ENCODE results near the gene ARHGEF1.
A peak's percentile ranks its signal among the peaks of the same experiment; 100 is the strongest.

Gene ARHGEF1

GRCh38 chr19:41915021-41915775, 32.2 kb downstream of the ARHGEF1 start:
- peaks cover 62% of the 10 kb centered on the region for H3K27me3 ChIP-seq (ENCODE audit: insufficient read depth, low read length)
- no peak for DNase-seq
- no peak overlapping the region for H3K18ac ChIP-seq (ENCODE audit: low read length)
- H3K23ac ChIP-seq (ENCODE audit: low read length) = no peak overlapping the region
- no peak overlapping the region for H4K12ac ChIP-seq (ENCODE audit: low read depth, low read length)
- no peaks in the 10 kb centered on the region for H3K79me2 ChIP-seq (ENCODE audit: control insufficient read depth, insufficient read depth, low read length, poor library complexity)
- peaks cover 35% of the 10 kb centered on the region for H3K9me3 ChIP-seq (ENCODE audit: insufficient read depth, low read depth, low read length)
- no peak overlapping the region for H3K4me3 ChIP-seq (ENCODE audit: low read depth, low read length)
- H4K8ac ChIP-seq (ENCODE audit: low read depth, low read length) = no peak overlapping the region
- no peak overlapping the region for H3K4me2 ChIP-seq (ENCODE audit: low read length)
- H3K4me1 ChIP-seq (ENCODE audit: control insufficient read depth in 1 of 2, insufficient read depth in 2 of 2, low read length in 2 of 2) = no peaks in the 10 kb centered on the region
- H3K9ac ChIP-seq (ENCODE audit: low read length) = no peak overlapping the region
- no peak overlapping the region for H2AFZ ChIP-seq (ENCODE audit: insufficient read depth, low read length, poor library complexity)
- H2BK12ac ChIP-seq (ENCODE audit: low read length) = no peak overlapping the region
- no peak overlapping the region for H3K4ac ChIP-seq (ENCODE audit: low read depth, low read length)
- H3K14ac ChIP-seq (ENCODE audit: low read length) = no peak overlapping the region
- no peak overlapping the region for H4K91ac ChIP-seq (ENCODE audit: low read depth, low read length)
- H2AK5ac ChIP-seq (ENCODE audit: low read length) = no peak overlapping the region
- no peaks in the 10 kb centered on the region for H3K79me1 ChIP-seq (ENCODE audit: low read length)
- no CpG with 5 or more reads among the region's 38 CpGs for WGBS (ENCODE audit: extremely low coverage, insufficient coverage, insufficient read length)
- no peak overlapping the region for H3K27ac ChIP-seq (ENCODE audit: low read depth, low read length)
- H3K36me3 ChIP-seq (ENCODE audit: control insufficient read depth in 1 of 2, insufficient read depth in 2 of 2, low read length in 2 of 2) = no peaks in the 10 kb centered on the region
- H2BK5ac ChIP-seq (ENCODE audit: low read depth, low read length, poor library complexity) = no peak overlapping the region
- no peak overlapping the region for H2BK120ac ChIP-seq (ENCODE audit: insufficient read depth, low read length, poor library complexity)

- no peak for DNase-seq
These were observed 32.9 kb downstream of the ARHGEF1 start for GRCh38 chr19:41915776-41916414.

GRCh38 chr19:41917676-41918075, 34.7 kb downstream of the ARHGEF1 start:
- Histone ChIP-seq H3K4me2 (ENCODE audit: low read length) (no peak overlapping the region), H2BK5ac (ENCODE audit: low read depth, low read length, poor library complexity) (no peak overlapping the region), H3K27me3 (ENCODE audit: insufficient read depth, low read length) (peaks cover 68% of the 10 kb centered on the region), H2BK12ac (ENCODE audit: low read length) (no peak overlapping the region), H3K4ac (ENCODE audit: low read depth, low read length) (no peak overlapping the region), H3K4me1 (ENCODE audit: control insufficient read depth in 1 of 2, insufficient read depth in 2 of 2, low read length in 2 of 2) (no peaks in the 10 kb centered on the region), H3K9ac (ENCODE audit: low read length) (no peak overlapping the region), H3K18ac (ENCODE audit: low read length) (no peak overlapping the region), H3K79me2 (ENCODE audit: control insufficient read depth, insufficient read depth, low read length, poor library complexity) (no peaks in the 10 kb centered on the region), H4K12ac (ENCODE audit: low read depth, low read length) (no peak overlapping the region), H3K23ac (ENCODE audit: low read length) (no peak overlapping the region), H4K91ac (ENCODE audit: low read depth, low read length) (no peak overlapping the region), H3K36me3 (ENCODE audit: control insufficient read depth in 1 of 2, insufficient read depth in 2 of 2, low read length in 2 of 2) (no peaks in the 10 kb centered on the region), H4K8ac (ENCODE audit: low read depth, low read length) (no peak overlapping the region), H2AFZ (ENCODE audit: insufficient read depth, low read length, poor library complexity) (no peak overlapping the region), H2AK5ac (ENCODE audit: low read length) (no peak overlapping the region), H3K79me1 (ENCODE audit: low read length) (no peaks in the 10 kb centered on the region), H3K27ac (ENCODE audit: low read depth, low read length) (no peak overlapping the region), H3K14ac (ENCODE audit: low read length) (no peak overlapping the region), H3K4me3 (ENCODE audit: low read depth, low read length) (no peak overlapping the region), H2BK120ac (ENCODE audit: insufficient read depth, low read length, poor library complexity) (no peak overlapping the region), H3K9me3 (ENCODE audit: insufficient read depth, low read depth, low read length) (peaks cover 36% of the 10 kb centered on the region)
- no peak for DNase-seq
- no CpG with 5 or more reads among the region's 12 CpGs for WGBS (ENCODE audit: extremely low coverage, insufficient coverage, insufficient read length)

More at GRCh38 chr19:41915776-41916414, 32.9 kb downstream of the ARHGEF1 start:
- H3K18ac ChIP-seq (ENCODE audit: low read length) = no peak overlapping the region
- H3K27ac ChIP-seq (ENCODE audit: low read depth, low read length) = no peak overlapping the region
- H3K79me1 ChIP-seq (ENCODE audit: low read length) = no peaks in the 10 kb centered on the region
- H2AK5ac ChIP-seq (ENCODE audit: low read length) = no peak overlapping the region
- no peak overlapping the region for H4K91ac ChIP-seq (ENCODE audit: low read depth, low read length)
- no peak overlapping the region for H3K4ac ChIP-seq (ENCODE audit: low read depth, low read length)
- H3K4me2 ChIP-seq (ENCODE audit: low read length) = no peak overlapping the region
- H3K79me2 ChIP-seq (ENCODE audit: control insufficient read depth, insufficient read depth, low read length, poor library complexity) = no peaks in the 10 kb centered on the region
- H3K23ac ChIP-seq (ENCODE audit: low read length) = peak overlapping the region; percentile 77
- H2AFZ ChIP-seq (ENCODE audit: insufficient read depth, low read length, poor library complexity) = no peak overlapping the region
- no peak overlapping the region for H2BK12ac ChIP-seq (ENCODE audit: low read length)
- no peak overlapping the region for H2BK120ac ChIP-seq (ENCODE audit: insufficient read depth, low read length, poor library complexity)
- H3K9ac ChIP-seq (ENCODE audit: low read length) = no peak overlapping the region
- H4K12ac ChIP-seq (ENCODE audit: low read depth, low read length) = no peak overlapping the region
- H3K36me3 ChIP-seq (ENCODE audit: control insufficient read depth in 1 of 2, insufficient read depth in 2 of 2, low read length in 2 of 2) = no peaks in the 10 kb centered on the region
- no peak overlapping the region for H2BK5ac ChIP-seq (ENCODE audit: low read depth, low read length, poor library complexity)
- no peaks in the 10 kb centered on the region for H3K4me1 ChIP-seq (ENCODE audit: control insufficient read depth in 1 of 2, insufficient read depth in 2 of 2, low read length in 2 of 2)
- no peak overlapping the region for H4K8ac ChIP-seq (ENCODE audit: low read depth, low read length)
- H3K27me3 ChIP-seq (ENCODE audit: insufficient read depth, low read length) = peaks cover 68% of the 10 kb centered on the region
- H3K14ac ChIP-seq (ENCODE audit: low read length) = no peak overlapping the region
- H3K9me3 ChIP-seq (ENCODE audit: insufficient read depth, low read depth, low read length) = peaks cover 36% of the 10 kb centered on the region
- WGBS (ENCODE audit: extremely low coverage, insufficient coverage, insufficient read length) = no CpG with 5 or more reads among the region's 27 CpGs
- H3K4me3 ChIP-seq (ENCODE audit: low read depth, low read length) = peak overlapping the region; percentile 33

GRCh38 chr19:41918095-41918494, 35.1 kb downstream of the ARHGEF1 start:
- no peak overlapping the region for H3K27ac ChIP-seq (ENCODE audit: low read depth, low read length)
- H3K79me2 ChIP-seq (ENCODE audit: control insufficient read depth, insufficient read depth, low read length, poor library complexity) = no peaks in the 10 kb centered on the region
- no peak overlapping the region for H2AK5ac ChIP-seq (ENCODE audit: low read length)
- H3K9me3 ChIP-seq (ENCODE audit: insufficient read depth, low read depth, low read length) = peaks cover 36% of the 10 kb centered on the region
- peak overlapping the region; percentile 54 for H3K23ac ChIP-seq (ENCODE audit: low read length)
- no peak overlapping the region for H3K4me2 ChIP-seq (ENCODE audit: low read length)
- H4K91ac ChIP-seq (ENCODE audit: low read depth, low read length) = no peak overlapping the region
- H2BK12ac ChIP-seq (ENCODE audit: low read length) = no peak overlapping the region
- no peak overlapping the region for H4K8ac ChIP-seq (ENCODE audit: low read depth, low read length)
- H2AFZ ChIP-seq (ENCODE audit: insufficient read depth, low read length, poor library complexity) = no peak overlapping the region
- H3K79me1 ChIP-seq (ENCODE audit: low read length) = no peaks in the 10 kb centered on the region
- no peak overlapping the region for H3K4ac ChIP-seq (ENCODE audit: low read depth, low read length)
- H3K36me3 ChIP-seq (ENCODE audit: control insufficient read depth in 1 of 2, insufficient read depth in 2 of 2, low read length in 2 of 2) = no peaks in the 10 kb centered on the region
- H2BK120ac ChIP-seq (ENCODE audit: insufficient read depth, low read length, poor library complexity) = no peak overlapping the region
- H3K27me3 ChIP-seq (ENCODE audit: insufficient read depth, low read length) = peaks cover 70% of the 10 kb centered on the region
- H4K12ac ChIP-seq (ENCODE audit: low read depth, low read length) = no peak overlapping the region
- no peak overlapping the region for H3K14ac ChIP-seq (ENCODE audit: low read length)
- no peak for DNase-seq
- no peaks in the 10 kb centered on the region for H3K4me1 ChIP-seq (ENCODE audit: control insufficient read depth in 1 of 2, insufficient read depth in 2 of 2, low read length in 2 of 2)
- peak overlapping the region; percentile 55 for H3K4me3 ChIP-seq (ENCODE audit: low read depth, low read length)
- H3K18ac ChIP-seq (ENCODE audit: low read length) = no peak overlapping the region
- no peak overlapping the region for H3K9ac ChIP-seq (ENCODE audit: low read length)
- no peak overlapping the region for H2BK5ac ChIP-seq (ENCODE audit: low read depth, low read length, poor library complexity)
- 100% methylated on average over 2 of the region's 6 CpGs for WGBS (ENCODE audit: extremely low coverage, insufficient coverage, insufficient read length)
